Memory B cell (primary cell): Measurements from ENCODE around the gene NME4.

Experiments
- ATAC-seq: fragments of 150-1000 bp; cut with Tn5 transposase; 2 replicates; pipeline ENCODE4 v1.10.0; 2021; ENCODE audit warnings: low read depth, mild to moderate bottlenecking, moderate library complexity
- DNase-seq, 2 donors: peaks; one replicate each; pipeline ENCODE4 v3.0.0; 2022; ENCODE audit warnings: low spot score in 2 of 2
- H3K27ac Mint-ChIP-seq: one replicate; pipeline ENCODE4 v1.8.0; 2022; ENCODE audit warnings: mild to moderate bottlenecking, moderate library complexity, mixed read lengths
- H3K27me3 Mint-ChIP-seq: one replicate; pipeline ENCODE4 v1.8.0; 2022; ENCODE audit warnings: mixed read lengths
- H3K36me3 Mint-ChIP-seq: one replicate; pipeline ENCODE4 v1.8.0; 2022; ENCODE audit warnings: mild to moderate bottlenecking, mixed read lengths
- H3K4me1 Mint-ChIP-seq: one replicate; pipeline ENCODE4 v1.8.0; 2022; ENCODE audit warnings: mixed read lengths
- H3K4me3 Mint-ChIP-seq: one replicate; pipeline ENCODE4 v1.8.0; 2022; ENCODE audit warnings: mild to moderate bottlenecking, moderate library complexity, mixed read lengths
- H3K9me3 Mint-ChIP-seq: one replicate; pipeline ENCODE4 v1.8.0; 2022; ENCODE audit warnings: mixed read lengths

The NME4 gene

DNA sequence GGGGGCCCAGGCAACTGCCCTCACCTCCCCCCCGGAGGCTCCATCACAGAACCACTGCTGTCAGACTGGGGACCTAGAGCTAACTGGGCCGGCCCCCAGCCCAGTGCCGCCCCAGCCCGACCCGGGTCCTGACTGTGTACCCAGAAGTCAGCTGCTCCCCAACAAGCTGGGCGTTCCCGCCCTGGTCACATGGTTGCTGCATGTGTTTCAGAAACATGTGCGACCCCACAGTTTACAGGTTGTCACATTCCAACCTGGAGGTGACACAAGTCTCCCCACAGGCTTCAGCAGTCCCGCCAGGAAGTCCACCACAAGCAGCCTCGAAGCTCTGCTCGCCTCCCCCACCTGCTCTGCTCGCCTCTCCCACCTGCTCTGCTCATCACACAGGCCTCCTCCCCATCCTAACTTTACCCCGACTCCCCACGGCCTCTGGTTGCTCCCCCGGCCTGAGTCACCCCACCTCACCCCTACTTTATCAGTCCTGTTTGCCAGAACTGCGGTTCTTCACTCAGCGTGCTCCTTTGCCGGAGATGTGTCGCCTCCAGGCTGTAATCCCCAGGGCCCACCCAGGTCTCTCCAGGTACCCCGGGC is 27.6 kb upstream of the NME4 start:
- DNase-seq (no peak), ATAC-seq (no peak)
- H3K4me3 Mint-ChIP-seq = peak overlapping the region; percentile 43
- H3K27ac Mint-ChIP-seq = no peak overlapping the region
- H3K4me1 Mint-ChIP-seq = peaks cover 6% of the 10 kb centered on the region
- no peaks in the 10 kb centered on the region for H3K27me3 Mint-ChIP-seq
- peaks cover 20% of the 10 kb centered on the region for H3K36me3 Mint-ChIP-seq
- no peaks in the 10 kb centered on the region for H3K9me3 Mint-ChIP-seq

DNA sequence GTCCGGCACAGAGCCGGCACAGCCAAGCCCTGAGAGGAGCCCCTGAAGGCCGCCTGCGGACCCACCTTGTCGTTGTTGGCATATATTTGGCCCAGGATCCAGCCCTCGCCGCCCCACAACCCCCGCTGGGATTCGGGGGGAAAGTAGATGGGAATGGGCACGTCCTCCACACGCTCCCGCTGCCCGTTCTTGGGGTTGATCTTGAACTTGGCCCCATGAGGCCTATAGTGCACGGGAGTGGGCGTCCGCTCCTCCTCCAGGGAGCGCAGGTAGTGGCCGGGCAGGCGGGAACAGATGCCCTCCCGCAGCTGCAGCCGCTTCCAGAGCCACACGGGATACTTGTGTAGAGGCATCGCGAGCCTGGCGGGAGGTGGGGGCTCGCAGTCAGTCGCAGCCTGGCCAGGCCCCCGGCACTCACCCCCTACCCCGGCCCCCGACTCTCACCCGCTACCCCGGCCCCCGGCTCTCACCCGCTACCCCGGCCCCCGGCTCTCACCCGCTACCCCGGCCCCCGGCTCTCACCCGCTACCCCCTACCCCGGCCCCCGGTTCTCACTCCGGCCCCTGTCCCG is 27.0 kb upstream of the NME4 start:
- Mint-ChIP-seq H3K27ac (peak overlapping the region; percentile 88), H3K4me1 (peaks cover 6% of the 10 kb centered on the region), H3K4me3 (peak overlapping the region; percentile 56), H3K9me3 (no peaks in the 10 kb centered on the region), H3K27me3 (no peaks in the 10 kb centered on the region), H3K36me3 (peaks cover 20% of the 10 kb centered on the region)
- ATAC-seq (no peak), DNase-seq (no peak)

DNA sequence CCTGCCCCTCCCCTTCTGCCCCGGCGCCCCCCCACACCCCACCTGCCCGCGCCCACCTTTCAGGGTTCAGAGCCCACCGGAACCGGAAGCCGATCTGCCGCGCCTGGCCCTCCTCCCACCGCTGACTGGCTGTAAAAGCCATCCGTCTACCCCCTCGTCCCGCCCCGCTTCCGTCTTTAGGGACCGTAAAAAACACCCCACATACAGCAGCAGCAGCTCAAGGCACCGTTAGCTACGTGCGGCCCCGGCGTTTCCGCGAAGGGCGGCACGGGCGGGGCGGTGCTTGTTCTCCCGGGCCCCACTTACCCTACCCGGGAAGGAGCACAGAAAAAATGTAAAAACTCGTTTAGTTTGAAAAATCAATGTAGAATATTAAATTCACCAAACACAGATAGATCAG is 26.6 kb upstream of the NME4 start, which contains the start of gene MRPL28:
Gene MRPL28 (minus strand): TSS at position 96 of the 400 bp plus-strand sequence. CDS start 320 bp downstream, outside the sequence.
- Mint-ChIP-seq H3K4me1 (peaks cover 6% of the 10 kb centered on the region), H3K9me3 (no peaks in the 10 kb centered on the region), H3K27me3 (no peaks in the 10 kb centered on the region), H3K36me3 (peaks cover 20% of the 10 kb centered on the region), H3K27ac (peak within 1 kb of the TSS; percentile 88), H3K4me3 (peak within 1 kb of the TSS; percentile 95)
- ATAC-seq (peak; percentile 100), DNase-seq (peak; percentile 87 to 94)

DNA sequence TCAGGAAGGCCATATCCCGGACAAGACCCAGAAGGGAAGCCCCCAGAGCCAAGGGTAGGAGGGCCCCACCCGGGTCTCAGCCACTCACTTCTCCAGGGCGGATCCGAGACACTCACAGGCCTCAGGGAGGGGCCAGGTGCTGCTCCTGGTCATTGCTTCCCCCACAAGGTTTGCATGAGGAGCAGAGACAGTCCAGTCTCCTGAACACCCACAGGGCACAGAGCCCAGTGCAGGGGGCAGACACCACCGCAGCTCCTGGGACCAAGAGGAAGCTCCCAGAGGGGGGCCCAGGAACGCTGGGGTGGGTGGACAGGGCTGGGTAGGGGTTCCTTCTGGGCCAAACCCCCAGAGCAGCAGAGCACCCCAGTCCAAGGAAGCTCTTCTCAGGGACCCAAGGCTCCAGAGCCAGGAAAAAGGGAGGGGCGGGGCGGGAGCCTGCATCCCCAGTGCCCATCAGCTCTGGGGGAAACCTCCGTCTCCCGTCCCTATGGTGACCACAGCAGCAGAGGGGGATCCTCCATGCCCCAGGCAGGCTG is 26.0 kb upstream of the NME4 start:
- peak overlapping the region; percentile 95 for H3K4me3 Mint-ChIP-seq

DNA sequence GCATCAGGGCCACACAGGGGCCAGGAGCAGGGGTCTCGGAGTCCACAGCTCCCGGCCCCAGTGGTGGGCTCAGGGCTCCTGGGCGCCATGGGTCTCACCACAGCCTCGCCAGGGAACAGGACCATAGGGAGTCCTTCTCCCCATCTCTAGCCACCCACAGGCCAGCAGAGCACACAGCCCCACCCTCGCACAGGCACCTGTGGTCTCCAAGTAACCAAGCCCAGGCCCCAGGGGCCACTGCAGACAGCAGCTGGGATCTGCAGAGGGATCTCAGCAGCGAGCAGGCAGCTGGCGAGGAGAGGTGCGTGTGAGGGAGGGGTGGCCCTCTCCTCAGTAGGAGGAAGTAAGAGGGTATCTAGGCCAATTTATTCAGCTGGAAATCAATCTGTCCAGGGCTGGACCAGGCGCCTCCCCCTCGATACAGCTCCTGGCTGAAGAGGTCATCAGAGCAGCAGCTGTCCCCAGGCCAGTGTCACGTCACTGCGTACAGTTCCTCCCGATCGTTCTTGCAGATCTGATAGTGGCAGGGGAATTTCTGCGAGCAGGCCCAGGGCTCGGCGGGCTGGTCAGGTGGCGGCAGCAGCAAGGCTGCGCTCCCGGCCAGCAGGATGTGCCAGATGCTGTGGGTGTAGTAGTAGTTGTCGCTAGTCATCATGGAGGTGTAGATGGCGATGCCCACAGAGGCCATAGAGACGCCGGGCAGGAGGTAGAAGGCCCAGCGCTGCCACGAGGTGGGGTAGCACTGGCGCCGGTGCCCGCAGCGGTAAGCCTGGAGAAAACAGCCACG is 25.3 kb upstream of the NME4 start:
- no peaks in the 10 kb centered on the region for H3K9me3 Mint-ChIP-seq
- H3K4me1 Mint-ChIP-seq = peaks cover 6% of the 10 kb centered on the region
- H3K36me3 Mint-ChIP-seq = peaks cover 18% of the 10 kb centered on the region
- H3K4me3 Mint-ChIP-seq = peak overlapping the region; percentile 65
- H3K27ac Mint-ChIP-seq = no peak overlapping the region
- DNase-seq (no peak), ATAC-seq (no peak)
- no peaks in the 10 kb centered on the region for H3K27me3 Mint-ChIP-seq

More for the DNA sequence above, 26.0 kb upstream of the NME4 start:
- Mint-ChIP-seq H3K36me3 (peaks cover 20% of the 10 kb centered on the region), H3K9me3 (no peaks in the 10 kb centered on the region), H3K4me1 (peaks cover 6% of the 10 kb centered on the region), H3K27me3 (no peaks in the 10 kb centered on the region), H3K27ac (no peak overlapping the region)
- DNase-seq (no peak), ATAC-seq (no peak)

DNA sequence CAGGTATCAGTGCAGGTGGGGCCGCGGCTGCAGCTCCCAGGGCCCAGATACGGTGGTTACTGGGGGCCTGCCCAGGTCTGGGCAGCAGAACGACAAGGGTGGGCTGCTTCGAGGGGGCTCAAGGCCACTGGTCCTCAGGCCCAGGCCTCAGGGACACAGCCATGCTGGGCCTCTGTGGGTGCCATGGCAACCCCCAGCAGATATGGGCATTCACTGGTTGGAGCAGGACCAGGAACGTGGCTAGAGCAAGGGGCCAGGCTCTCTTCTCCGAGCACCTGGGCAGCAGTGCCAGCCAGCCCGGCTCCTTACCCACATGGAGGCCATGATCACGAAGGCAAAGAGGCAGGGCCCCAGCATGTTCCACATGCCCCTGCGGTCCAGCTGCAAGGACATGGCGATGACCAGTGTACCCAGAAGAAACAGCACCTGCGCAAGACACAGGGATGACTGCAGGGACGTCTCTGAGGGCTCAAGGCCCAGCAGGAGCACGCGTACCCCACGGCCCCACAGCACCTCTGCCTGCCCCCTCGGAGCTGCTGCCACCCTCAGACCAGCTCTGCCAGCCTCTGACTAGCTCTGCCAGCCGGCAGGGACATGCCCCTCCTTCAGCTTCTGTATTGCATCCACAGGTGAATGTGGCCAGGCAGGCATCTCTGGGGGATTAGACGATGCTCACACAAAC is 24.6 kb upstream of the NME4 start:
- no peaks in the 10 kb centered on the region for H3K27me3 Mint-ChIP-seq
- no peaks in the 10 kb centered on the region for H3K9me3 Mint-ChIP-seq
- no peak overlapping the region for H3K27ac Mint-ChIP-seq
- ATAC-seq (no peak), DNase-seq (no peak)
- H3K36me3 Mint-ChIP-seq = peaks cover 15% of the 10 kb centered on the region
- no peak overlapping the region for H3K4me3 Mint-ChIP-seq
- peaks cover 6% of the 10 kb centered on the region for H3K4me1 Mint-ChIP-seq

DNA sequence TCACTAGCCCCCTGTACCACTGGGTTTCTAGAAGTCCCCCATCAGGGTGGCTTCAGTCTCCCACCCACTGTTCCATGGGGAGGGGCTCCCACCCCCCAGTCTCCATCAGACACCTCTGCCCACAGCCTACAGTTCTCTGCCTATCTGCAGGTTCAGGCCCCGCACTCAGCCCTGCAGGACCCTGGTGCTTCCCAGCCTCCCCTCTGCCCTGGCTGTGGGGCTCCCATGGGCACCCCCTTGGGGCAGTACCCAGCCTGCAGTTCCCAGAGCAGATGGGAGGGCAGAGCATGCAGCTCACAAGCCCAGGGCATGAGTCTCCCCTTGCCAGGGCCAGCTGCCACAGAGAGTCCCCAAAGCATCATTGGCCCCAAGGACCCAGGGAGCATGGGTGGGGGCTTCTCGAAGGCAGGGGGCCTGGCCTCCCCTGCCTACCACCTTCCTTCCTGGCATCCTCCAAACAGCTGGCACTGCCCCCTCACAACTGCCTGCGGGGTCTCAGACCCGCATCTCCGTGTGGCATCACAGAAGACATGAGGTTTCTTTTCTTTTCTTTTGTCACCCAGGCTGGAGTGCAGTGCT is 23.9 kb upstream of the NME4 start:
- ATAC-seq = no peak
- H3K27ac Mint-ChIP-seq = no peak overlapping the region

DNA sequence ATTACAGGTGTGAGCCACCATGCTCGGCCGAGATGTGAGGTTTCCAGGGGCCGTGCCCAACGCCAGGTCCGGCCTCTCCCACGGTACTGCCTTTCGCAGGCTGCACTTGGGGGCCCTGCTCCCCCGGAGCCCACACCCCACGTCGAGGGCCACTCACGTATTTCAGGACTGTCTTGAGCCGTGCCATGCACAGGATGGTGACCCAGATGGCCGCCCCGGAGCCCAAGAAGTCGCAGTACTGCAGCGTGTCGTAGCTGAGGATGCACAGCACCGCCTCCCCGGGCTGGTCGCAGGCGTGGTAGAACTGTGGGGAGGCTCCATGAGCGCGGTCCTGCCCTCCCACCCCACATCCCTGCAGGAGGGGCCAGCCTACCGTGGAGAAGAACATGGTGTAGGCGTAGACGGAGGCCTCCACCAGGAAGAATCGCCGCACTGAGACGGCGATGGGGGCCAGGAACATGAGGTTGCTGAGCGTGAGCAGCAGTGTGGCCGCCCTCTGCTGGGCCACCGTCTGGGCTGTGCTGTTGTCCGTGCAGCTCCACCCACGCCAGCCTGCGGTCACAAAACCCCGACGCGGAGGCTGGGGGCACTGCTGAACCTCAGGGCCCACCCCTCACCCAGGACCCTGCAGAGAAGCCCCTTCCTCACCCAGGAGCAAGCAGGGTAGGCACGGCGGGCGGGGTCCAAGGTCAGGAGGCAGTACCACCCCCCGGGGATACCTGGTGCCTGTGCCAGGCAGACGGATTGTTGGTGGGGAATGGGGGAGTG is 23.0 kb upstream of the NME4 start:
- H3K27ac Mint-ChIP-seq = no peak overlapping the region
- no peak overlapping the region for H3K4me3 Mint-ChIP-seq
- peaks cover 6% of the 10 kb centered on the region for H3K4me1 Mint-ChIP-seq
- DNase-seq (no peak), ATAC-seq (no peak)
- H3K36me3 Mint-ChIP-seq = peaks cover 8% of the 10 kb centered on the region
- H3K27me3 Mint-ChIP-seq = no peaks in the 10 kb centered on the region
- H3K9me3 Mint-ChIP-seq = no peaks in the 10 kb centered on the region

More for the DNA sequence above, 23.9 kb upstream of the NME4 start:
- H3K4me3 Mint-ChIP-seq = peak overlapping the region; percentile 21
- H3K9me3 Mint-ChIP-seq = no peaks in the 10 kb centered on the region
- peaks cover 14% of the 10 kb centered on the region for H3K36me3 Mint-ChIP-seq
- DNase-seq = no peak
- peaks cover 6% of the 10 kb centered on the region for H3K4me1 Mint-ChIP-seq
- no peaks in the 10 kb centered on the region for H3K27me3 Mint-ChIP-seq

DNA sequence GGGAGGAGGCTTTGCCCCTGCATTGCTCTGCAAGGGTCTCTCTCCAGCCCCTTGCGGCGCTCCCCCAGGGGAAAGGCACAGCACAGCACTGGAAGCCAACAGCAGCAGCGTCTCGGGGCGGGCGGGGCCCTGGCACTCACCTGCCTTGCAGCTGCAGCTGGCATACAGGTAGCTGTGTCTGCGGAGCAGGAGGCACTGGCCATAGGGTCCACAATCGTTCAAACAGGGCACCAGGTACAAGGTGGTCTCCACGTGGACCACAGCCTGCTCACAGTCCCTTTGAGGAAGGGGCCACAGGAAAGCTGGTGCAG is 22.4 kb upstream of the NME4 start:
- Mint-ChIP-seq H3K4me1 (peaks cover 4% of the 10 kb centered on the region), H3K27me3 (no peaks in the 10 kb centered on the region), H3K4me3 (no peak overlapping the region), H3K36me3 (peaks cover 8% of the 10 kb centered on the region), H3K9me3 (no peaks in the 10 kb centered on the region), H3K27ac (no peak overlapping the region)
- no peak for DNase-seq
- ATAC-seq = no peak

DNA sequence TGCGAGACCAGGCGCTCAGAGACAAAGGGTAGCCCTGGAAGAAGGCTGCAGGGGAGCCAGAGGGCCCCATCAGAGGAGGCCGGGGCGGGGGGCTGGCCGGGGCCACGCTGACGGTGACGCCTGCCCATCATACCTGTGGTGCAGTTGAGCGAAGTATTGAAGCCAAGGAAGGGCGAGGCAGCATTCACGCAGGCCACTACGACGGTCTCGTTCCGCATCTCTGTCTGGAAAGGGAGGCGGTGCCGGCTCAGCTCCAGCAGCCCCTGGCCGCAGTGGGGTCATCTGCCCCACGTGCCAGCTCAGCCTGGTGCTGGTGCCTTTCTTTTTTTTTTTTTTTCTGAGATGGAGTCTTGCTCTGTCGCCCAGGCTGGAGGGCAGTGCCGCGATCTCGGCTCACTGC is 21.8 kb upstream of the NME4 start:
- no peaks in the 10 kb centered on the region for H3K27me3 Mint-ChIP-seq
- H3K36me3 Mint-ChIP-seq = peaks cover 8% of the 10 kb centered on the region
- ATAC-seq (no peak), DNase-seq (no peak)
- no peak overlapping the region for H3K4me3 Mint-ChIP-seq
- H3K27ac Mint-ChIP-seq = no peak overlapping the region
- no peaks in the 10 kb centered on the region for H3K9me3 Mint-ChIP-seq
- peaks cover 8% of the 10 kb centered on the region for H3K4me1 Mint-ChIP-seq

DNA sequence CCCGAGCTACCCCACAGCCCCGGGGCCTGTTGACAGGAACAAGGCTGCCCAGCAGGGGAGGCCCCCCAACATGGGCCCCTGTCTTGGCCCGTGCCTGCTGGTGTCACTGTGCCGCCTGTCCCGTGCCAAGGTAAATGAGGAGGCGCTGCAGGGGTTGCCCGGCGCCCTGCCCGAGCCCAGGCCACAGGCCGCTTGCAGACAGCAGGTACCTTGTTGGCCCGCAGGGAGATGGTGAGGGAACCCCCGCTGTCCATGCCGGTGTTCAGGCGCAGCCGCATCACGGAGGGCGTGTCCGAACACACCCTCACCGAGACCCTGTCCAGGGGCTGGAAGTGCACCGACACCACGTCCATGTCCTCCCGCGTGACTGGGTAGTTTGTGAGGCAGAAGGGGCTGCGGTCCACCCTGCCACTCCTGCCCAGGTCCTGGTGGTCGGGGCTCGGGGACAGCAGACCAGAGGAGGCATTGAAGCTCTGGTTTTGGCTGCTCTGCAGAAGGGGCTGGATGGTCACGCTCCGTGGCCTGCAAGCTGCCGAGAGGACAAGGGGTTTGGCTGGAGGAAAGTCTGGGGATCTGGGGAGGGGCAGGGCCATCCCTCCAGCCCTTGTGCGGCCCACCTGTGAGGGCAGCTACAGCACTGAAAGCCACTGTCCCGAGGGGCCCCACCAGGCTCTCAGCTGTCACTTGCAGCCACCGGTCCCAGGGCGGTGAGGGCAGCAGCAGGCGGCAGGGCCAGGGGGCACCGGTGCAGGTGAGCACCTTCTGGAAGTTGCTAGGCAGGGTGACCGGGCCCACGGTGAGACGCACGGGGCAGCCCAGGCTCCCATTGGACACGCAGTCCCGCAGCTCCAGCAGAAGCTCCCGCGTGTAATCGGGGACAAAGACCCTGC is 20.8 kb upstream of the NME4 start:
- no peak for ATAC-seq
- H3K4me3 Mint-ChIP-seq = no peak overlapping the region

DNA sequence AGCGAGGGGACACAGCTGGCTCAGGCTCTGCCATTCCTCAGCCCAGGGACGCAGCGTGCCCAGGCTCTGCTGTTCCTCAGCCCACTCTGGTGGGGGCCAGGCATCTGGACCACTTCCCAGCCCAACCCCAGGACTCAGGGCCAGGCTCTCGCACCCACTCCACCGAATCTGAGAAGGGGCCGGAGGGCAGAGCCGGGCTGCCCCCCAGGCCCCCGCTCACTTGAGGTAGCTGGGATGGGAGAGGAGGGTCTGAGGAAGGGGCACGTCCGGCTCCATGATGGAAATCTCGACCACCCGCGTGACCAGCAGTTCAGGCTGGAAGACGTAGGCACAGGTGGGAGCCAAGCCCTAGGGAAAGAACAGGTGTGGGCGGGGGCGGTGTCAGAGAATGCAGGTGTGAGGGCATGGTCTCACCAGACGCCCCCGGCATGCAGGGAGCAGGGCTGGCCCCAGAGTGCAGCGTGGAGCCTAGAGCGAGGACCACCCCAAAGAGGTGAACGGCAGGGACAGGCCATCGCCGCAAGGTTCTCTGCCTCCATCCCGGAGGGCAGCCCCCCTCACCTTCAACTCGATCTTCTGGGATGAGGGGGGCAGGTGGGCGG is 20.1 kb upstream of the NME4 start:
- Mint-ChIP-seq H3K4me1 (peaks cover 6% of the 10 kb centered on the region), H3K36me3 (peaks cover 5% of the 10 kb centered on the region), H3K9me3 (no peaks in the 10 kb centered on the region), H3K27ac (no peak overlapping the region), H3K27me3 (no peaks in the 10 kb centered on the region), H3K4me3 (no peak overlapping the region)
- DNase-seq = no peak
- no peak for ATAC-seq

More for the DNA sequence above, 20.8 kb upstream of the NME4 start:
- H3K9me3 Mint-ChIP-seq = no peaks in the 10 kb centered on the region
- DNase-seq = no peak
- no peak overlapping the region for H3K27ac Mint-ChIP-seq
- peaks cover 5% of the 10 kb centered on the region for H3K36me3 Mint-ChIP-seq
- no peaks in the 10 kb centered on the region for H3K27me3 Mint-ChIP-seq
- H3K4me1 Mint-ChIP-seq = peaks cover 6% of the 10 kb centered on the region
